HUES48 (cell line): ENCODE data around the gene CYP3A7.
"Not testable (repeated sequence)": the region's sequence is repeated elsewhere in the genome, so short reads cannot be mapped to it uniquely, and the experiment has no call there.

Experiments used
- H3K27ac ChIP-seq: one replicate; pipeline ENCODE4 v1.7.0; 2013; ENCODE audit warnings: low read depth, low read length, inconsistent platforms
- H3K27me3 ChIP-seq: 2 replicates; pipeline ENCODE4 v1.6.1; 2013; ENCODE audit warnings: mild to moderate bottlenecking, low read length; ENCODE audit not compliant: control insufficient read depth, insufficient read depth
- H3K36me3 ChIP-seq: 2 replicates; pipeline ENCODE4 v1.6.1; 2013; ENCODE audit warnings: low read length; ENCODE audit not compliant: control insufficient read depth, insufficient read depth
- H3K4me1 ChIP-seq: 2 replicates; pipeline ENCODE4 v1.6.1; 2013; ENCODE audit warnings: mild to moderate bottlenecking, low read length; ENCODE audit not compliant: control insufficient read depth, insufficient read depth
- H3K4me3 ChIP-seq: 2 replicates; pipeline ENCODE4 v1.5.1; 2013; ENCODE audit warnings: mild to moderate bottlenecking, low read depth, low read length
- H3K9ac ChIP-seq: 2 replicates; pipeline ENCODE4 v1.6.1; 2013; ENCODE audit warnings: mild to moderate bottlenecking, low read depth, low read length, moderate library complexity
- H3K9me3 ChIP-seq: 2 replicates; pipeline ENCODE4 v1.6.1; 2013; ENCODE audit warnings: low read length; ENCODE audit not compliant: control insufficient read depth, insufficient read depth

Gene CYP3A7

GRCh38 chr7:99734987-99735386, at the start of gene CYP3A7:
Gene CYP3A7, minus strand, starts transcription at chr7:99735196. Its CDS starts 103 bp downstream, at chr7:99735093.
- Histone ChIP-seq H3K4me3 (no peak within 1 kb of the TSS), H3K9ac (no peak within 1 kb of the TSS), H3K27ac (no peak within 1 kb of the TSS), H3K36me3 (no peaks in the 10 kb centered on the region), H3K9me3 (no peaks in the 10 kb centered on the region), H3K27me3 (no peaks in the 10 kb centered on the region), H3K4me1 (peaks cover 4% of the 10 kb centered on the region; the same call in 1 of the 2 replicates)

DNA sequence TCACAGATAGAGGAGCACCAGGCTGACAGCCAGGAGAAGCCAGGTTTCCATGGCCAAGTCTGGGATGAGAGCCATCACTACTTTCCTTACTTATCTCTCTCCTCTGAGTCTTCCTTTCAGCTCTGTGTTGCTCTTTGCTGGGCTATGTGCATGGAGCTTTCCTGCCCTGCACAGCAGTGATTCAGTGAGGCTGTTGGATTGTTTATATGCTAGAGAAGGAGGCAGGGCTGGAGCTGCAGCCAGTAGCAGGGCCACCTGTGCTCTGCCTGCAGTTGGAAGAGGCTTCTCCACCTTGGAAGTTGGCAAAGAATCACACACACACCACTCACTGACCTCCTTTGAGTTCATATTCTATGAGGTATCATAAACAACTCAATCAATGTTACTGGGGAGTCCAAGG, 49.0 kb upstream of the CYP3A7 start, which contains the start of gene CYP3A4:
Gene CYP3A4 (minus strand): TSS at position 178 of the 400 bp plus-strand sequence. CDS start 103 bp downstream, at position 75.
- H3K36me3 ChIP-seq, result no peaks in the 10 kb centered on the region
- H3K27me3 ChIP-seq, result no peaks in the 10 kb centered on the region
- no peaks in the 10 kb centered on the region for H3K9me3 ChIP-seq
- H3K27ac ChIP-seq, result no peak within 1 kb of the TSS
- H3K4me3 ChIP-seq, result no peak within 1 kb of the TSS
- H3K4me1 ChIP-seq, result no peaks in the 10 kb centered on the region
- no peak within 1 kb of the TSS for H3K9ac ChIP-seq

DNA sequence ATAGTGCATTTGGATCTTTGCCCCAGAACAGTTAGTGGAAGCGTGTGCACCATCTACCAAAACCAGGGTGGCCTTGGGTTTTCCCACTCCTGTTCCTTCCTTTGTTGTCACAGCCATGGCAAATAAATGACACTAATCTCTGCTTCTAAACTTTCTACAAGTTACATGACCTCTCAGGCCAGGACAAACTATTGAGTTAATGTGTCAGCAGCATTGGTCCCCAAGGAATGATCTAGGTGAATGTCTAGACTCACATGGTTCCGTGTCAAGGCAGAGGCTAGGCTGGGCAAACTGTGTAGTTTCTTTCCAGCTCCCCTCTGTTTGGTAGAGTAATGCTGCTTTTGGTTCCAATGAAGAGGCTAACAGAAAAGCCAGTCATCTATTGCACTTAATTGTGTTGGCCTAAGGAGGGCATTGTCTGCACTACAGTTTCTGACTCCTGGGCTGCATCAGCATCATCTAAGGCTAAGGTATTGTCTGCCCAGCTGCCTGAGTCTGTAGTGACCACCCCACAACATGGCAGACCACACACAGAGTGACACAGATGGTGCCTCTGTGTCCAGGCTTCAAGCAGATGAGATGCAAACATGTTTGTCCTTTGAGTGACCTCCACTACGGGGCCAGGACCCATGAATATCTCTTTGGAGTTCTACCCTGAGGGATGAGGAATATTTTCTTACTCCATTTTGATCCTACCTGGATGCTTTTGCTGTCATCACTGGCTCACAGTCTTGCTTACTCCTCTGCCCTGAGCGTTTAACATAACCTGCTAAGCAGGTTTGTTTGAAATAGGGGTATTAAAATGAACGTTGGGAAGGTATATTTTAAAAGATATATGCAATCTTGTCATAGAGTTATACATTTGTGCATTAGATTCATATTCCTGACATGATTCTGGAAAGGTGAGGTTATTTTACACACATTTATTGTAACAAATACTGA, 47.3 kb upstream of the CYP3A7 start:
- no peak overlapping the region for H3K9ac ChIP-seq
- H3K27ac ChIP-seq, result no peak overlapping the region
- H3K4me3 ChIP-seq, result no peak overlapping the region
- H3K9me3 ChIP-seq, result no peaks in the 10 kb centered on the region
- H3K4me1 ChIP-seq, result no peaks in the 10 kb centered on the region
- no peaks in the 10 kb centered on the region for H3K36me3 ChIP-seq
- no peaks in the 10 kb centered on the region for H3K27me3 ChIP-seq

DNA sequence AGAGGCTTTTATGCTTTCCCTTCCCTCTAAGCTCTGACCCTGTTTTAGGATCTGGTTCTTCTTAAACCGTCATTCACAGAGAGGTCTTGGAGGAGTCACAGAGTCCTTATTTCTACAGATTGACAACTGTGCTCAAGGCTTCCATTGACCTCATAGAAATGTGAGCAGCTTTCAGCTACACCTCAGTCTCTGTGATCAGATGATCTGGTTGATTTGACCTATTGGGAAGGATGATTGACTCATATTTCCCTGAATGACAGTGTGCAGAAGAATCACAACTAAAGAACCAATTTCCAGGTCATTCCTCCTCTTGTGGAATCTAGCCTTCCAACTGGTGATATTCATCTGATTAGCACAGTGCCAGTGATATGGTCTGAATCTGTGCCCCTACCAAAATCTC, 45.6 kb upstream of the CYP3A7 start:
- Histone ChIP-seq H3K4me3 (no peak overlapping the region), H3K36me3 (no peaks in the 10 kb centered on the region), H3K4me1 (no peaks in the 10 kb centered on the region), H3K9ac (no peak overlapping the region), H3K27me3 (no peaks in the 10 kb centered on the region), H3K27ac (no peak overlapping the region), H3K9me3 (no peaks in the 10 kb centered on the region)

DNA sequence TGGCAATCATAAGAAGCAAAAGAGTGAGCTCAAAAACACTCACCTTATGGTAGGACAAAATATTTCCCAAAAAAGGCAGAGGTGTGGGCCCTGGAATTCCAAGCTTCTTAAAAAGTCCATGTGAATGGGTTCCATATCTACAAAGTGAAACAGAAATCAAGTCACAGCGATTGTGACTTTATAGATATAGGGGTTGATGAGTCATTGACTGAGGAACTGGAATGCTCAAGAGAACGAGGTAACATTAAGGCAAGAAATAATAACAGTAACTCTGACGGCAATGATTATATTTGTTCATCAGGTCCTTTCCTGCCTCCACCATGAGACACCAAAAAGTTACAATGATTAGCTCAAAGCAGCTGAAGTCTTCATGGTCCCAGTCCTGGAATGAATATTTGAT, 45.0 kb upstream of the CYP3A7 start:
- H3K27me3 ChIP-seq, result no peaks in the 10 kb centered on the region
- H3K4me3 ChIP-seq, result no peak overlapping the region
- H3K9ac ChIP-seq, result no peak overlapping the region

GRCh38 chr7:99778880-99779279, 43.9 kb upstream of the CYP3A7 start:
- Histone ChIP-seq H3K9me3 (no peaks in the 10 kb centered on the region), H3K36me3 (no peaks in the 10 kb centered on the region), H3K27me3 (no peaks in the 10 kb centered on the region), H3K27ac (no peak overlapping the region), H3K4me1 (no peaks in the 10 kb centered on the region), H3K4me3 (no peak overlapping the region), H3K9ac (no peak overlapping the region)

More for the DNA sequence above, 45.0 kb upstream of the CYP3A7 start:
- Histone ChIP-seq H3K36me3 (no peaks in the 10 kb centered on the region), H3K9me3 (no peaks in the 10 kb centered on the region), H3K27ac (no peak overlapping the region), H3K4me1 (no peaks in the 10 kb centered on the region)

DNA sequence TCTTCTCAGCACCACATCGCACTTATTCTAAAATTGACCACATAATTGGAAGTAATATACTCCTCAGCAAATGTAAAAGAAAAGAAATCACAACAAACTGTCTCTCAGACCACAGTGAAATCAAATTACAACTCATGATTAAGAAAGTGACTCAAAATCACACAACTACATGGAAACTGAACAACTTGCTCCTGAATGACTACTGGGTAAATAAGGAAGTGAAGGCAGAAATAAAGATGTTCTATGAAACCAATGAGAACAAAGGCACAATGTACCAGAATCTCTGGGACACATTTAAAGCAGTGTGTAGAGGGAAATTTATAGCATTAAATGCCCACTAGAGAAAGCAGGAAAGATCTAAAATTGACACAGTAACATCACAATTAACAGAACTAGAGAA, 38.4 kb upstream of the CYP3A7 start:
- not testable (repeated sequence) for H3K9ac ChIP-seq, H3K4me3 ChIP-seq, H3K27me3 ChIP-seq, H3K27ac ChIP-seq, H3K9me3 ChIP-seq, H3K36me3 ChIP-seq, H3K4me1 ChIP-seq

DNA sequence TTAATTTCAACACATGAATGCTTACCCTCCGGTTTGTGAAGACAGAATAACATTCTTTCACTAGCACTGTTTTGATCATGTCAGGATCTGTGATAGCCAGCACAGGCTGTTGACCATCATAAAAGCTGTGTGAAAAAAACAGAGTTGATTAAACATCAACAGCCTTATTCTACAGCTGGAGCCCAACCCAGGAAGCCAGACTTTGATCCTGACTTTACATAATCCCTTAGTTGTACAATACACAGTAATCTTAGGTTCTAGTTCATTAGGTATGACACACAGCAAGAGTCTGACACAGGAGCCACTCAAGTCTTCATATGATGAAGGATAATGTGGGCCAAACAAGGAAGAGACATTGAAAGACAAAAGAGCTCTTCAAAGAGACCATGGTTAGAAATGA, 37.6 kb upstream of the CYP3A7 start:
- Histone ChIP-seq H3K27ac (no peak overlapping the region), H3K9ac (no peak overlapping the region), H3K27me3 (no peaks in the 10 kb centered on the region)

DNA sequence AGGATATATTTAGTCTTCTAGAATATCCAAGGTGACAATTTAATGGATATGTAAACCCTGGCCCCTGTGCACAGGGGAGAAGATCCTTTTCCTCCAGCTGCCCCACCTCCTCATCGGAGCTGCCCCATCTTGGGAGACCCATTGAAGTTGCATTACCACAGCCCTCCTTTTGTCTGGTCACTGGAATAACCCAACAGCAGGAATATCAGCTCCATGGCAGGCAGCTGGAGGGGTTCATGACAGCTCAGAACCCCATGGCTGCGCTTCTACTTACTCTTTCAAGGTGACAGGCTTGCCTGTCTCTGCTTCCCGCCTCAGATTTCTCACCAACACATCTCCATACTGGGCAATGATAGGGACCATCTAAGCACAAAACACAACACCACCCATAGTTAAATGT, 34.5 kb upstream of the CYP3A7 start:
- H3K27me3 ChIP-seq, H3K4me1 ChIP-seq, H3K4me3 ChIP-seq, H3K9ac ChIP-seq, H3K9me3 ChIP-seq, H3K27ac ChIP-seq, H3K36me3 ChIP-seq: not testable (repeated sequence)

More for the DNA sequence above, 37.6 kb upstream of the CYP3A7 start:
- H3K9me3 ChIP-seq, result no peaks in the 10 kb centered on the region
- H3K4me1 ChIP-seq, result no peaks in the 10 kb centered on the region
- no peaks in the 10 kb centered on the region for H3K36me3 ChIP-seq
- H3K4me3 ChIP-seq, result no peak overlapping the region

GRCh38 chr7:99768471-99768870, 33.5 kb upstream of the CYP3A7 start:
- H3K9ac ChIP-seq, result no peak overlapping the region
- H3K4me3 ChIP-seq, result no peak overlapping the region
- H3K4me1 ChIP-seq, result no peaks in the 10 kb centered on the region
- H3K36me3 ChIP-seq, result no peaks in the 10 kb centered on the region
- H3K9me3 ChIP-seq, result no peaks in the 10 kb centered on the region
- no peaks in the 10 kb centered on the region for H3K27me3 ChIP-seq
- H3K27ac ChIP-seq, result no peak overlapping the region

GRCh38 chr7:99767662-99768061, 32.7 kb upstream of the CYP3A7 start:
- no peaks in the 10 kb centered on the region for H3K4me1 ChIP-seq
- H3K36me3 ChIP-seq, result no peaks in the 10 kb centered on the region
- no peaks in the 10 kb centered on the region for H3K9me3 ChIP-seq
- H3K9ac ChIP-seq, result no peak overlapping the region
- no peaks in the 10 kb centered on the region for H3K27me3 ChIP-seq
- H3K27ac ChIP-seq, result no peak overlapping the region
- no peak overlapping the region for H3K4me3 ChIP-seq
